Spinal cord (tissue), 10 donors: Measurements from ENCODE around the gene SH2D4B. TPM values are rescaled to one million over a fixed set of nuclear protein-coding genes. Genes with fewer than 3 reads are reported as not detected.

Experiments
- DNase-seq, 6 donors: peaks; one replicate each; pipeline versions ENCODE4 v3.0.0 to v3.0.0-alpha.2; 2013 to 2015; ENCODE audit warnings: low spot score in 6 of 6, low read depth in 4 of 6
- H3K27ac ChIP-seq: one replicate; pipeline ENCODE4 v1.5.1; 2013; ENCODE audit warnings: low read depth, low read length, control low read depth
- H3K27me3 ChIP-seq: one replicate; pipeline ENCODE4 v1.6.1; 2013; ENCODE audit warnings: low read length; ENCODE audit not compliant: control insufficient read depth, insufficient read depth
- H3K36me3 ChIP-seq: one replicate; pipeline ENCODE4 v1.6.1; 2013; ENCODE audit warnings: low read length; ENCODE audit not compliant: control insufficient read depth, insufficient read depth
- H3K4me1 ChIP-seq: one replicate; pipeline ENCODE4 v1.6.1; 2013; ENCODE audit warnings: low read length; ENCODE audit not compliant: control insufficient read depth, insufficient read depth
- H3K4me3 ChIP-seq: one replicate; pipeline ENCODE4 v1.5.1; 2013; ENCODE audit warnings: low read depth, low read length, control low read depth
- H3K9me3 ChIP-seq: one replicate; pipeline ENCODE4 v1.6.1; 2013; ENCODE audit warnings: low read length; ENCODE audit not compliant: control insufficient read depth, insufficient read depth
- WGBS: methylation state at CpG from one replicate; pipeline ENCODE4 v1.1.5; 2013; ENCODE audit warnings: missing lambda C conversion rate; ENCODE audit not compliant: insufficient coverage; 5-methylcytosine and 5-hydroxymethylcytosine counted together
- polyA plus RNA-seq, 2 donors: library from polyadenylated mRNA; unstranded; fragments of 120-200 nt; gene quantifications; one replicate each; pipeline ENCODE4 v1.2.1, GENCODE V29; 2013; ENCODE audit not compliant: insufficient read length in 2 of 2
- total RNA-seq, 2 donors: library from RNA; depleted of rRNA in 1 of 2; stranded (reverse); fragments of 120-200 nt in 1 of 2; fragments of >200 nt in 1 of 2; gene quantifications; one replicate each; pipeline versions ENCODE4 v1.2.3 to v1.2.4, GENCODE V29; 2013 to 2014
- donor health status: healthy.

Gene SH2D4B
- total and polyA plus RNA-seq, 4 donors: 0.11 to 0.35 (median 0.17) TPM

DNA sequence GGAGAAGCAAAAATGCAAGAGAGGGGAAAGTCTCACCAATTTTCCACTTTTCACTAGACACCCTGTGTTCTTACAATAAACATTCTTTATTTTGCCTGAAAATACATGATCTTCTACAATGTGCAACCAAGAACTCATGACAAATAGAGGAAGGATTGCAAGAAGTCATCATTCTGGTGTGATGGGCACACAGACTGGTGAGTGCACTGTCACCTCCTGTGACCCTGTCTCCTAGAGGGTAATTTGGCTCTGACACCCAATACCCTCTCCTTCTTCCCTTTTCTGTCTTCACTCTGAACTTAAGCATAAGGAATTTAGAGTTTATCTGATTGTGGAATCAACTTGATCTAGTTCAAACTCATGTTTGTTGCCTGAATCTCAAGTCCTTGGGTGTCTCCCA lies 153.7 kb downstream of the SH2D4B start:
- DNase-seq: no peak
- H3K9me3 ChIP-seq: no peaks in the 10 kb centered on the region
- no peak overlapping the region for H3K4me3 ChIP-seq
- no peaks in the 10 kb centered on the region for H3K36me3 ChIP-seq
- H3K27ac ChIP-seq: no peak overlapping the region
- H3K27me3 ChIP-seq: no peaks in the 10 kb centered on the region
- peaks cover 4% of the 10 kb centered on the region for H3K4me1 ChIP-seq

DNA sequence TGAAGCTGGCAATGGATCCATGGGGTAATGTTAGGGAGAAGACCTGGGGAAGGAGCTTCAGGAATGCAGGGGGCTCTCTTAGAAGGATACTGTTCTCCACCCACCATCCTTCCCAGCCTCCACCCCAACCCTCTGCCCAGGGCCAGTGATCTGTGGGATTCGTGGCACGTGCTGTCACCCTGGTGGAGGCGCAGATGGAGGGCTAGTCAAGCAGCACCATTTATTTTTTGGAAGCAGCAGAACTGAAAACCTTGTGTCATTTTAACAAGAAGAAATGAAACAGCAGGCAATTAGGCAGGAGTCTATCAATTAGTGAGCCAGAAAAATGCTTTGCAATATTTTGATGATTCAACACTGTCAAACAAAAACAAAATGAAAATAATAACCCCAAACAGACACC lies 155.9 kb downstream of the SH2D4B start:
- H3K9me3 ChIP-seq: no peaks in the 10 kb centered on the region
- H3K27me3 ChIP-seq: no peaks in the 10 kb centered on the region
- WGBS: 100% methylated on average over 2 of the region's 3 CpGs
- no peak for DNase-seq
- no peaks in the 10 kb centered on the region for H3K4me1 ChIP-seq
- H3K27ac ChIP-seq: no peak overlapping the region
- no peaks in the 10 kb centered on the region for H3K36me3 ChIP-seq
- no peak overlapping the region for H3K4me3 ChIP-seq

DNA sequence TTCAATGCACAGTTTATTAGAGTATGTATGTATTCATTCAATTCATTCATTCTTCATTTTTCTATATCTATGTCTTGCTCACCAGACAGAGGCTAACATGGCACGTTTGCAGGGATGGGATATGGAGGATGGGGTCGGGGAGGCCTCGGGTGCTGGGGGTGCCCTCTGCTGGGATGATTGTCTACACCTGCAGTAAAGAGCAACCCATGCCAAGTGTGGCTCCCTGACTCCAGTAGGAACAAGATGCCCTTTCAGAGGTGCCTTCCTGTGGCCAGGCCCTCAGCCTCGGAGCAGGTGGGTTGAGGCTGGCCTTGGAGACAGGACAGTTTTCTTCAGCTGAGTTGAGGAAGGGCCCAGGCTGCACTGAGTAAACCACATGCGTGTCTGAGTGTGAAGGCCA lies 157.2 kb downstream of the SH2D4B start:
- WGBS: 92% methylated on average over 3 of the region's 5 CpGs
- no peaks in the 10 kb centered on the region for H3K36me3 ChIP-seq
- no peak for DNase-seq
- no peaks in the 10 kb centered on the region for H3K9me3 ChIP-seq
- peaks cover 2% of the 10 kb centered on the region for H3K27me3 ChIP-seq
- H3K27ac ChIP-seq: no peak overlapping the region
- peaks cover 9% of the 10 kb centered on the region for H3K4me1 ChIP-seq
- no peak overlapping the region for H3K4me3 ChIP-seq

Other genes with a start within 250 kb of the SH2D4B start
- under 1 TPM; 0.44 to 0.50 TPM for gene MAT1A, start 248.2 kb upstream of the SH2D4B start, total RNA-seq
- gene MAT1A, start 248.2 kb upstream of the SH2D4B start, polyA plus RNA-seq: under 1 TPM; 0.39 to 0.70 TPM
- 1 to 10 TPM in 1 of 2 donors, not detected in 1; 1.4 TPM for gene DYDC1, start 181.1 kb upstream of the SH2D4B start, total RNA-seq
- gene DYDC1, start 181.1 kb upstream of the SH2D4B start, polyA plus RNA-seq: under 1 TPM; 0.35 to 0.38 TPM
- gene DYDC2, start 181.1 kb upstream of the SH2D4B start, total RNA-seq: 10 to 100 TPM in 1 of 2 donors, 1 to 10 TPM in 1; 3.1 to 11.8 TPM
- gene DYDC2, start 181.1 kb upstream of the SH2D4B start, polyA plus RNA-seq: 10 to 100 TPM in 1 of 2 donors, 1 to 10 TPM in 1; 9.2 to 10.2 TPM
- gene PRXL2A, start 129.4 kb upstream of the SH2D4B start, total RNA-seq: 100 to 1,000 TPM in 1 of 2 donors, 10 to 100 TPM in 1; 69.7 to 124 TPM
- gene PRXL2A, start 129.4 kb upstream of the SH2D4B start, polyA plus RNA-seq: 100 to 1,000 TPM; 151 to 161 TPM
- gene TSPAN14, start 83.6 kb upstream of the SH2D4B start, total RNA-seq: 10 to 100 TPM; 19.8 to 38.7 TPM
- 10 to 100 TPM; 72.5 to 82.5 TPM for gene TSPAN14, start 83.6 kb upstream of the SH2D4B start, polyA plus RNA-seq